HepG2 (cell line): Measurements from ENCODE around the gene SNAP47. TPM values are rescaled to one million over a fixed set of nuclear protein-coding genes. Genes with fewer than 3 reads are reported as not detected.

Source experiments
- AGO1 ChIP-seq: fragments of 200-400 bp; formaldehyde crosslinking; IDR thresholded peaks from 2 replicates; pipeline ENCODE4 v1.6.1; 2017; ENCODE audit warnings: mild to moderate bottlenecking, low read depth, low read length, moderate library complexity; ENCODE audit not compliant: poor library complexity, severe bottlenecking
- CREB1 ChIP-seq, 2 experiments: fragments of 450-650 bp in 1 of 2; IDR thresholded peaks; 2 replicates each; pipeline ENCODE4 v1.6.1; 2016 to 2017; ENCODE audit warnings: control low read depth in 1 of 2, mild to moderate bottlenecking in 1 of 2, missing compliant biosample characterization in 1 of 2, missing genetic modification characterization in 1 of 2
- ISX ChIP-seq: sonication (generic); formaldehyde crosslinking; conservative IDR thresholded peaks from 2 replicates; pipeline ENCODE4 v1.5.0; 2020; ENCODE audit warnings: missing genetic modification reagents
- MAF1 ChIP-seq: sonication (generic); formaldehyde crosslinking; IDR thresholded peaks from 2 replicates; pipeline ENCODE4 v1.5.0; 2020; ENCODE audit warnings: missing genetic modification reagents, borderline replicate concordance
- RBM22 ChIP-seq: fragments of 200-400 bp; formaldehyde crosslinking; optimal IDR thresholded peaks from 2 replicates; pipeline ENCODE3; 2017; ENCODE audit warnings: mild to moderate bottlenecking, low read length, moderate library complexity
- RFX5 ChIP-seq: IDR thresholded peaks from 2 replicates; pipeline ENCODE4 v1.6.1; 2011; ENCODE audit warnings: low read depth, low read length, improper control_type of control experiment
- TGIF2 ChIP-seq: IDR thresholded peaks from 2 replicates; pipeline ENCODE4 v1.6.1; 2016; ENCODE audit warnings: control low read depth, missing compliant biosample characterization
- ZNF644 ChIP-seq: IDR thresholded peaks from 2 replicates; pipeline ENCODE4 v1.6.1; 2016; ENCODE audit warnings: low read depth
- polyA plus RNA-seq, 8 experiments: library from polyadenylated mRNA; depleted of rRNA in 3 of 8; stranded (reverse) in 7 of 8; unstranded in 1 of 8; fragments of >200 nt; fragmentation: Illumina TruSeq in 4 of 8; extraction: Trizol in 4 of 8; gene quantifications; 2 replicates each; pipeline versions ENCODE4 v1.2.1 to v1.2.3, GENCODE V29; 2011 to 2016; ENCODE audit warnings: low read depth in 4 of 8, missing spikeins in 1 of 8, mixed read lengths in 1 of 8; ENCODE audit not compliant: insufficient read depth in 1 of 8
- total RNA-seq, 5 experiments: library from RNA; depleted of rRNA; stranded (reverse); fragments of >200 nt; fragmentation: Illumina TruSeq; extraction: Trizol; gene quantifications; 2 replicates each; pipeline ENCODE4 v1.2.3, GENCODE V29; 2016; ENCODE audit warnings: low read depth in 1 of 5
- TF ChIP-seq, protein P1 (sequence below): sonication (generic); formaldehyde crosslinking; IDR thresholded peaks from 2 replicates; pipeline ENCODE4 v1.5.0; 2020; ENCODE audit warnings: mild to moderate bottlenecking, missing genetic modification reagents, borderline replicate concordance
- TF ChIP-seq, protein P2 (sequence below): sonication (generic); formaldehyde crosslinking; IDR thresholded peaks from 2 replicates; pipeline ENCODE4 v1.5.0; 2020; ENCODE audit warnings: mild to moderate bottlenecking, missing genetic modification reagents
- TF ChIP-seq, protein P3 (sequence below): sonication (generic); formaldehyde crosslinking; IDR thresholded peaks from 2 replicates; pipeline ENCODE4 v1.4.0; 2020; ENCODE audit warnings: low read depth, mild to moderate bottlenecking, missing genetic modification reagents
- TF ChIP-seq, protein P4 (sequence below): sonication (generic); formaldehyde crosslinking; IDR thresholded peaks from 2 replicates; pipeline ENCODE4 v1.5.1; 2020; ENCODE audit warnings: missing genetic modification reagents, mild to moderate bottlenecking, borderline replicate concordance
- TF ChIP-seq, protein P5 (sequence below): sonication (generic); formaldehyde crosslinking; IDR thresholded peaks from 2 replicates; pipeline ENCODE4 v1.4.0; 2020; ENCODE audit warnings: missing genetic modification reagents, borderline replicate concordance
- TF ChIP-seq, protein P6 (sequence below), 2 experiments: IDR thresholded peaks; 2 replicates each; pipeline ENCODE4 v1.6.1; 2011 to 2012; ENCODE audit warnings: low read length in 2 of 2, borderline replicate concordance in 1 of 2, low read depth in 1 of 2, mild to moderate bottlenecking in 1 of 2, moderate library complexity in 1 of 2

SNAP47 gene
- total and polyA plus RNA-seq, 2 of the 13 experiments (the other 11 are each of a cell fraction or from before 2014, with no cell fraction given) = 13.6 to 25.1 TPM

DNA sequence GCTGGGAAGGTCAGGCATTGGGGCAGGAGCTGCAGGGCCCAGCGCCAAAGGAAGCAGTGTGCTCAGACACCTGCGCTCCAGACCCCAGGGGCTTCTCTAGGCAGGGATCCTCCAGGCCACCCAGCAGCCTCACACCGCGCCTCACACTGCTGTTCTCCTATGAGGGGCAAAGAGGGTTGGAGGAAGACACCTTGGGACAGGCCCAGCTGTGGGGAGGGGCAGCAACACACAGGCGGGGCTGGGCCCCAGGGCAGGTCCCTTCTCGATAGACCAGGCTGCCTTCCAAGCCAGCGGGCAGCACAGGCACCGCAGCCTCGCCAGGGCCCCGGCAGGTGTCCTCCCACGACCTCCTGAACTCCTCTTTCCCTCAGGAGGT, 59.6 kb downstream of the SNAP47 start (continued):
- TF ChIP-seq, protein P1, sequence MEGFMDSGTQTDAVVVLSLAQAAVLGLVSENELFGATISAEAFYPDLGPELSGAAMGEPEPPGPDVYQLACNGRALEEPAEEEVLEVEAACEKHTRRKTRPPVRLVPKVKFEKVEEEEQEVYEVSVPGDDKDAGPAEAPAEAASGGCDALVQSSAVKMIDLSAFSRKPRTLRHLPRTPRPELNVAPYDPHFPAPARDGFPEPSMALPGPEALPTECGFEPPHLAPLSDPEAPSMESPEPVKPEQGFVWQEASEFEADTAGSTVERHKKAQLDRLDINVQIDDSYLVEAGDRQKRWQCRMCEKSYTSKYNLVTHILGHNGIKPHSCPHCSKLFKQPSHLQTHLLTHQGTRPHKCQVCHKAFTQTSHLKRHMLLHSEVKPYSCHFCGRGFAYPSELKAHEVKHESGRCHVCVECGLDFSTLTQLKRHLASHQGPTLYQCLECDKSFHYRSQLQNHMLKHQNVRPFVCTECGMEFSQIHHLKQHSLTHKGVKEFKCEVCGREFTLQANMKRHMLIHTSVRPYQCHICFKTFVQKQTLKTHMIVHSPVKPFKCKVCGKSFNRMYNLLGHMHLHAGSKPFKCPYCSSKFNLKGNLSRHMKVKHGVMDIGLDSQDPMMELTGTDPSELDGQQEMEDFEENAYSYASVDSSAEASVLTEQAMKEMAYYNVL (CRISPR knock-in tag) = no peak
- TF ChIP-seq CREB1 (IDR thresholded peaks at IDR 0.05) (no peak), CREB1 (CRISPR knock-in tag; IDR thresholded peaks at IDR 0.05) (no peak), RFX5 (no peak), RBM22 (no peak), MAF1 (no peak), TGIF2 (CRISPR knock-in tag) (no peak), ISX (CRISPR knock-in tag) (no peak), AGO1 (no peak), ZNF644 (CRISPR knock-in tag) (no peak)
- TF ChIP-seq, protein P2, sequence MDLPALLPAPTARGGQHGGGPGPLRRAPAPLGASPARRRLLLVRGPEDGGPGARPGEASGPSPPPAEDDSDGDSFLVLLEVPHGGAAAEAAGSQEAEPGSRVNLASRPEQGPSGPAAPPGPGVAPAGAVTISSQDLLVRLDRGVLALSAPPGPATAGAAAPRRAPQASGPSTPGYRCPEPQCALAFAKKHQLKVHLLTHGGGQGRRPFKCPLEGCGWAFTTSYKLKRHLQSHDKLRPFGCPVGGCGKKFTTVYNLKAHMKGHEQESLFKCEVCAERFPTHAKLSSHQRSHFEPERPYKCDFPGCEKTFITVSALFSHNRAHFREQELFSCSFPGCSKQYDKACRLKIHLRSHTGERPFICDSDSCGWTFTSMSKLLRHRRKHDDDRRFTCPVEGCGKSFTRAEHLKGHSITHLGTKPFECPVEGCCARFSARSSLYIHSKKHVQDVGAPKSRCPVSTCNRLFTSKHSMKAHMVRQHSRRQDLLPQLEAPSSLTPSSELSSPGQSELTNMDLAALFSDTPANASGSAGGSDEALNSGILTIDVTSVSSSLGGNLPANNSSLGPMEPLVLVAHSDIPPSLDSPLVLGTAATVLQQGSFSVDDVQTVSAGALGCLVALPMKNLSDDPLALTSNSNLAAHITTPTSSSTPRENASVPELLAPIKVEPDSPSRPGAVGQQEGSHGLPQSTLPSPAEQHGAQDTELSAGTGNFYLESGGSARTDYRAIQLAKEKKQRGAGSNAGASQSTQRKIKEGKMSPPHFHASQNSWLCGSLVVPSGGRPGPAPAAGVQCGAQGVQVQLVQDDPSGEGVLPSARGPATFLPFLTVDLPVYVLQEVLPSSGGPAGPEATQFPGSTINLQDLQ (CRISPR knock-in tag) = no peak
- TF ChIP-seq, protein P3, sequence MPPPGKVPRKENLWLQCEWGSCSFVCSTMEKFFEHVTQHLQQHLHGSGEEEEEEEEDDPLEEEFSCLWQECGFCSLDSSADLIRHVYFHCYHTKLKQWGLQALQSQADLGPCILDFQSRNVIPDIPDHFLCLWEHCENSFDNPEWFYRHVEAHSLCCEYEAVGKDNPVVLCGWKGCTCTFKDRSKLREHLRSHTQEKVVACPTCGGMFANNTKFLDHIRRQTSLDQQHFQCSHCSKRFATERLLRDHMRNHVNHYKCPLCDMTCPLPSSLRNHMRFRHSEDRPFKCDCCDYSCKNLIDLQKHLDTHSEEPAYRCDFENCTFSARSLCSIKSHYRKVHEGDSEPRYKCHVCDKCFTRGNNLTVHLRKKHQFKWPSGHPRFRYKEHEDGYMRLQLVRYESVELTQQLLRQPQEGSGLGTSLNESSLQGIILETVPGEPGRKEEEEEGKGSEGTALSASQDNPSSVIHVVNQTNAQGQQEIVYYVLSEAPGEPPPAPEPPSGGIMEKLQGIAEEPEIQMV (CRISPR knock-in tag) = no peak
- TF ChIP-seq, protein P4, sequence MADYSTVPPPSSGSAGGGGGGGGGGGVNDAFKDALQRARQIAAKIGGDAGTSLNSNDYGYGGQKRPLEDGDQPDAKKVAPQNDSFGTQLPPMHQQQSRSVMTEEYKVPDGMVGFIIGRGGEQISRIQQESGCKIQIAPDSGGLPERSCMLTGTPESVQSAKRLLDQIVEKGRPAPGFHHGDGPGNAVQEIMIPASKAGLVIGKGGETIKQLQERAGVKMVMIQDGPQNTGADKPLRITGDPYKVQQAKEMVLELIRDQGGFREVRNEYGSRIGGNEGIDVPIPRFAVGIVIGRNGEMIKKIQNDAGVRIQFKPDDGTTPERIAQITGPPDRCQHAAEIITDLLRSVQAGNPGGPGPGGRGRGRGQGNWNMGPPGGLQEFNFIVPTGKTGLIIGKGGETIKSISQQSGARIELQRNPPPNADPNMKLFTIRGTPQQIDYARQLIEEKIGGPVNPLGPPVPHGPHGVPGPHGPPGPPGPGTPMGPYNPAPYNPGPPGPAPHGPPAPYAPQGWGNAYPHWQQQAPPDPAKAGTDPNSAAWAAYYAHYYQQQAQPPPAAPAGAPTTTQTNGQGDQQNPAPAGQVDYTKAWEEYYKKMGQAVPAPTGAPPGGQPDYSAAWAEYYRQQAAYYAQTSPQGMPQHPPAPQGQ (CRISPR knock-in tag) = no peak
- TF ChIP-seq, protein P5, sequence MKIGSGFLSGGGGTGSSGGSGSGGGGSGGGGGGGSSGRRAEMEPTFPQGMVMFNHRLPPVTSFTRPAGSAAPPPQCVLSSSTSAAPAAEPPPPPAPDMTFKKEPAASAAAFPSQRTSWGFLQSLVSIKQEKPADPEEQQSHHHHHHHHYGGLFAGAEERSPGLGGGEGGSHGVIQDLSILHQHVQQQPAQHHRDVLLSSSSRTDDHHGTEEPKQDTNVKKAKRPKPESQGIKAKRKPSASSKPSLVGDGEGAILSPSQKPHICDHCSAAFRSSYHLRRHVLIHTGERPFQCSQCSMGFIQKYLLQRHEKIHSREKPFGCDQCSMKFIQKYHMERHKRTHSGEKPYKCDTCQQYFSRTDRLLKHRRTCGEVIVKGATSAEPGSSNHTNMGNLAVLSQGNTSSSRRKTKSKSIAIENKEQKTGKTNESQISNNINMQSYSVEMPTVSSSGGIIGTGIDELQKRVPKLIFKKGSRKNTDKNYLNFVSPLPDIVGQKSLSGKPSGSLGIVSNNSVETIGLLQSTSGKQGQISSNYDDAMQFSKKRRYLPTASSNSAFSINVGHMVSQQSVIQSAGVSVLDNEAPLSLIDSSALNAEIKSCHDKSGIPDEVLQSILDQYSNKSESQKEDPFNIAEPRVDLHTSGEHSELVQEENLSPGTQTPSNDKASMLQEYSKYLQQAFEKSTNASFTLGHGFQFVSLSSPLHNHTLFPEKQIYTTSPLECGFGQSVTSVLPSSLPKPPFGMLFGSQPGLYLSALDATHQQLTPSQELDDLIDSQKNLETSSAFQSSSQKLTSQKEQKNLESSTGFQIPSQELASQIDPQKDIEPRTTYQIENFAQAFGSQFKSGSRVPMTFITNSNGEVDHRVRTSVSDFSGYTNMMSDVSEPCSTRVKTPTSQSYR (CRISPR knock-in tag) = no peak
- TF ChIP-seq, protein P6, sequence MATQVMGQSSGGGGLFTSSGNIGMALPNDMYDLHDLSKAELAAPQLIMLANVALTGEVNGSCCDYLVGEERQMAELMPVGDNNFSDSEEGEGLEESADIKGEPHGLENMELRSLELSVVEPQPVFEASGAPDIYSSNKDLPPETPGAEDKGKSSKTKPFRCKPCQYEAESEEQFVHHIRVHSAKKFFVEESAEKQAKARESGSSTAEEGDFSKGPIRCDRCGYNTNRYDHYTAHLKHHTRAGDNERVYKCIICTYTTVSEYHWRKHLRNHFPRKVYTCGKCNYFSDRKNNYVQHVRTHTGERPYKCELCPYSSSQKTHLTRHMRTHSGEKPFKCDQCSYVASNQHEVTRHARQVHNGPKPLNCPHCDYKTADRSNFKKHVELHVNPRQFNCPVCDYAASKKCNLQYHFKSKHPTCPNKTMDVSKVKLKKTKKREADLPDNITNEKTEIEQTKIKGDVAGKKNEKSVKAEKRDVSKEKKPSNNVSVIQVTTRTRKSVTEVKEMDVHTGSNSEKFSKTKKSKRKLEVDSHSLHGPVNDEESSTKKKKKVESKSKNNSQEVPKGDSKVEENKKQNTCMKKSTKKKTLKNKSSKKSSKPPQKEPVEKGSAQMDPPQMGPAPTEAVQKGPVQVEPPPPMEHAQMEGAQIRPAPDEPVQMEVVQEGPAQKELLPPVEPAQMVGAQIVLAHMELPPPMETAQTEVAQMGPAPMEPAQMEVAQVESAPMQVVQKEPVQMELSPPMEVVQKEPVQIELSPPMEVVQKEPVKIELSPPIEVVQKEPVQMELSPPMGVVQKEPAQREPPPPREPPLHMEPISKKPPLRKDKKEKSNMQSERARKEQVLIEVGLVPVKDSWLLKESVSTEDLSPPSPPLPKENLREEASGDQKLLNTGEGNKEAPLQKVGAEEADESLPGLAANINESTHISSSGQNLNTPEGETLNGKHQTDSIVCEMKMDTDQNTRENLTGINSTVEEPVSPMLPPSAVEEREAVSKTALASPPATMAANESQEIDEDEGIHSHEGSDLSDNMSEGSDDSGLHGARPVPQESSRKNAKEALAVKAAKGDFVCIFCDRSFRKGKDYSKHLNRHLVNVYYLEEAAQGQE (IDR thresholded peaks at IDR 0.05; ENCODE audit: borderline replicate concordance in 1 of 2, low read depth in 1 of 2, low read length in 2 of 2) = no peak
